NK-92 (cell line): ENCODE measurements around the gene RGS3.

Source experiments
- DNase-seq: peaks from one replicate; lab custom pipeline; 2025; ENCODE audit not compliant: unreplicated experiment; lab: John Stamatoyannopoulos, UW

RGS3 gene

DNA sequence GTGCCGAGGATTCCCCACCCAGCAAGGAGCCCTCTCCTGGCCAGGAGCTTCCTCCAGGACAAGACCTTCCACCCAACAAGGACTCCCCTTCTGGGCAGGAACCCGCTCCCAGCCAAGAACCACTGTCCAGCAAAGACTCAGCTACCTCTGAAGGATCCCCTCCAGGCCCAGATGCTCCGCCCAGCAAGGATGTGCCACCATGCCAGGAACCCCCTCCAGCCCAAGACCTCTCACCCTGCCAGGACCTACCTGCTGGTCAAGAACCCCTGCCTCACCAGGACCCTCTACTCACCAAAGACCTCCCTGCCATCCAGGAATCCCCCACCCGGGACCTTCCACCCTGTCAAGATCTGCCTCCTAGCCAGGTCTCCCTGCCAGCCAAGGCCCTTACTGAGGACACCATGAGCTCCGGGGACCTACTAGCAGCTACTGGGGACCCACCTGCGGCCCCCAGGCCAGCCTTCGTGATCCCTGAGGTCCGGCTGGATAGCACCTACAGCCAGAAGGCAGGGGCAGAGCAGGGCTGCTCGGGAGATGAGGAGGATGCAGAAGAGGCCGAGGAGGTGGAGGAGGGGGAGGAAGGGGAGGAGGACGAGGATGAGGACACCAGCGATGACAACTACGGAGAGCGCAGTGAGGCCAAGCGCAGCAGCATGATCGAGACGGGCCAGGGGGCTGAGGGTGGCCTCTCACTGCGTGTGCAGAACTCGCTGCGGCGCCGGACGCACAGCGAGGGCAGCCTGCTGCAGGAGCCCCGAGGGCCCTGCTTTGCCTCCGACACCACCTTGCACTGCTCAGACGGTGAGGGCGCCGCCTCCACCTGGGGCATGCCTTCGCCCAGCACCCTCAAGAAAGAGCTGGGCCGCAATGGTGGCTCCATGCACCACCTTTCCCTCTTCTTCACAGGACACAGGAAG is 120.2 kb downstream of the RGS3 start:
- DNase-seq, result no peak

DNA sequence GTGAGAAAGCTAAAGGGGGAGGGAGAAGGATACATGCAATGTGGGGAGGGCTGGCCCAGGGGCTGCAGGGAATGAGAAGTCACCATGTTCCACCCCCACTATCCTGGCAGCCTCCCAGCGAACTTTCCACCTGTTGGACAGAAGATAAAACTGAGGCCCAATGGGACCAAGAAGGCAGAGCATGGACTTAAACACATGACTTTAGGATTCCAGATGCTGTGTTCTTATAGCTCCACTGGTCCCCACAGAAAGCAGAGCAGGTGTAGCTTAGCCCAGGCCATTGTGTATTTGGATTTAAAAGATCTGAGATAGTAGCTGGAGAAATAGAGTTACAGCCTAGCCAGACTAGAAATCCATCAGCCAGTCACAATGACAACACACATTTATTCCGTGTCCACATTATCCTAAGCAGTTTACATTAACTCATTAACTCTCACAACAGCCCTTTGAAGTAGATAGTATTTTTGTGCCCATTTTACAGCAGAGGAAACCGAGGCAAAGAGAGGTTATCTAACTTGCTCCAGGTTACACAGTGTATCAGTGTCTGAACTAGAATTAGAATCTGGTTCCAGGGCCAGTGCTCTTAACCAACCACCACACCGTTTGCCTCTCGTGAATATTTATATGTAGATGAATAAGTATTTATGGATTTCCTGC is 121.0 kb downstream of the RGS3 start:
- no peak for DNase-seq

DNA sequence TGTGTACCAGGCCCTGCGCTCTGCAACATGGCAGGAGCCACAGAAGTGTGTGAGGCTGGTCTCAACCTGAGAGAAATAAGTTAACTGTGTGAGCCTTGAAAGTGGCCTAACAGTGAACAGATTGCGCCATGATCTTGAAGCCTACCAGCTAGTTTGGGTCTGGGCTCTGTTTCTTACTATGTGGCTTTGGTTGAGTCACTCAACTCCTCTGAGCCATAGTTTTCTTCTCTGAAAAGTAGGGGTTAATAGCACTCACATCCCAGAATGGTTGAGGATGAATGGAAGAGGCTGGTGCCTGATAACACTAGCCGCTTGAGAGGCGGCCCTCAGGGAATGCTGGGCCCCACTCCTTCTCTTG is 121.5 kb downstream of the RGS3 start:
- no peak for DNase-seq

DNA sequence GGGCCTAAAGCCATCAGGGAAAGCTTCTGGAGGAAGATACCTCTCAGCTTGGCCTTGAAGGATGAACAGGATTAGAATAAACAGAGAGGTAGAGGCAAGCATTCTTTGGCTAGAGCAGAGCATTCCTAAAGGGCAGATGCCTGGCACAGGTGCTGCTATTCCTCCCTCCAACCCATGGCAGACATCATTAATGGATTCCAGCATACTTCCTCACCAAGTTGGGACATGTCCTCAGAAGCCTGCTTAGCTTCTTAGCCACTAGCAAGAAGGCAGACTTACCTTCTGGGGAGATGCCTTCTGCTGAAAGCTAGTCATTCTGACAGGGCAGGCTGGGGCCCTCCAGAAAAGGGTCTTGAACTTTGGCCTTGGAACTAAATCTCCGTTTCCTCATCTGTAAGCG is 122.0 kb downstream of the RGS3 start:
- no peak for DNase-seq

DNA sequence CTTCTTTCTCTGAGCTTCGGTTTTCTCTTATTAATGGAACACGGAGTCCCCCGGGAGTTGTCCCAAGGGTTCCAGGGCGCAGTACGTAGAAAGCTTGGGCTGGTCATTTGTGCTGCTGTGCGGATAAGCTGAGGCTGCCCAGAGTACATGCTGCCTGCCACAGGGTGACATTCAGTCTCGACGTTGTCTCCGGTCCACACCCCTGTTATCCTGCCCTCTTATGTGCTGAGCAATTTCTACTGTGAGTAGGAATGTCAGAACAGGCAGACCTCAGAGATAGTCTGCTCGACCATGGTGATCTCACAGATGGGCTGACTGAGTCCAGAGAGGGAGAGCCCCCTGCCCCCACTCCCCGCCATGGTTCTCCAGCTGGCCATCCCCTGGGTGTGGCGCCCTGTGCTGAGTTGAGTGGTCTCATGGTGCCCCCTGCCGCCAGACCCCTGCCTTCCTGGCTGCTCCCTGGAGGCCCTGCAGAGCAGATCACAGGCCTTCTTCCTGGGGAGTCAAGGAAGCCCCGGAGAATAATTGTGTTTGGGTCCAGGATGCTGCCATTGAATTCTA is 124.0 kb downstream of the RGS3 start:
- DNase-seq, result no peak

DNA sequence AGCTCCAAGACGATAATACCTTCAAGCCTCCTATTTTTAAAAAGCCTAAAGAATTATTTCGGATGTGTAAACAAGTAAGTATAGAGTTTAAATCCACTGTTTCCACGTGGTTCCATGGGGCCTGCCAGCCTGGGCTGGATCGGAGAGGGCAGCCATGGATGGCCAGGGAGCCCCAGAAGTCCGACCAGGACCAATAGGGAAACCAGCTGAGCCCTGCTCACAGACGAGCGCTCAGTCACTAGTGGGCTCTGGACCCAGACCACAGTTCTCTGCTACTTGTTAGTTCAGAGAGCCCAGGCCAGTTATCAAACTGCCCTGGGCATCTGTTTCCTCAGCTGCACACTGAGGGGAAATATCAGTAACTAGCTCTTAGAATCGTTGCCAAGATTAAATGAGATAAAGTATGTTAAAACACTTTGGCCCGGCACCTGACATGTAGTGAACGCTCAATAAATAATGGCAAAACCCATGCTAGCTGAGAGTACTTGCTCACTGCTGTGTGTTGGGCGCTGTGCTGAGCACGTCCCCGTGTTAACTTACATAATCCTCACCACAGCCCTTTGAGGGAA is 124.8 kb downstream of the RGS3 start:
- DNase-seq, result no peak

DNA sequence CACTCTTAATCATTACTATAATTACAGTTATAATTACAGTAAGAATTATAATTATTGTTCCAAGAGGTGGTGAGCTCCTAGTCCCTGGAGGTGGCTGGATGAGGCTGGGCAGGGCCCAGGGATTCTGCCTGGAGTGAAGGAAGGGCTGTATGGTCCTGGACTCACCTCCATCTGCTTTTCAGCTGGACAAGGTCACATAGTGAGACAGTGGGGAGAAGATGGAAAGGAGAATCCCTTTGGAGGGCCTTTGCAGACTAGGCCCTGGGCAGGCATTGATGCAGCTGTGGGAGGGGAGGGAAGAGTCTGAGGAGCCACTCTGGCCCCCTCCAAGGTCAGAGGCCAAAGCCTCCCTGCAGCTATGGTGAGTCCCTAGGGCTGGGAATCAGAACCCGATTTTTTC is 125.4 kb downstream of the RGS3 start:
- no peak for DNase-seq

DNA sequence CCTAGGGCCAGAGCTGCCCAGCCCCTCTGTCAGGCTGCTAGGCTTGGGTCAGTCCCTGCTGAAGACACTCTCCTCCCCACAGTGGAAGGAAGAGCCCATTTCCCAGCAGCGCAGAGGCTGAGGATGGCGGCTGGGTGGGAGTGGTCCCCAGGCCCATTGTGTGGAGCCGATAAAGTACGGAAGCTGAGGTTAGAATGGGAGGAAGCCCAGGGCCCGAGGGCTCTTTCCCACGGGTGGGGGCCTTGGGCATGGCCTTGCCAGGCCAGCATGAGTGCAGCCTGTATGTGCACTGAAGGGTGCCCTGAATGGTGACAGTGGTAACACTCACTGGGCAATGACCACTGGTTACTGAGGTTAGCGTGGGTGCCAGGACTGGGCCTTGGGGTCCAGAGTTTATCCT is 125.9 kb downstream of the RGS3 start:
- no peak for DNase-seq

DNA sequence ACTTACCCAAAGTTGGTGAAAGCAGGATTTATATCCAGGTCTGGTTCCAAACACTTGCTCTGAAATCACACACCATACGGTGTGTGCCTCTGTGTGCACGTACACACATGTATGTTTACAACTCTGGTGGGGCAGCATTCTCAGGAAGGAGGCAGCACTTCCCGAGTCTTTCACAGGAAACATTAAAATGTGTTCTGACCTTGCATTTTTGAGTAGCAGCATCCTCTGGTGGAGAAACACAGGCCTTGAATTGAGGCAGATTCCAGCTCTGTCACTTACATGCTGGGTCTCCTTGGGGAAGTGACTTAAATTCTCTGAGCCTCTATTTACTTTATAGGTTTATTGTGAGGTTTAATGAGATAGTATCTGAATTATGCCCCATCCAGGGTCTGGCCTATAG is 126.4 kb downstream of the RGS3 start:
- DNase-seq, result no peak

DNA sequence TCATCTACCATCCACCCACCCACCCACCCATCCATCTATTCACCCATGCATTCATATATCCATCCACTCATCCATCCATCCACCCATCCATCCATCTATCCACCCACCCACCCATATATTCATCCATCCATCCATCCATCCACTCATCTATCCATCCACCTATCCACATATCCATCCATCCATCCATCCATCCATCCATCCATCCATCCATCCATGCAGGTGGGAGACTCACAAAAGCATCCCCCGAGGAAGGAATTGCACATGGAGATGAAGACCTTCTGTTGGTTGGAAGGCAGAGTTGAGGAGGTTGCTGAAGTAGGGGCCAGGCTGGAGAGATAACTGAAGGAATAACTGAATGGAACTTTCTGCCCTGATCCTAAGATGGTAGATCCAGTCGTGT is 126.9 kb downstream of the RGS3 start:
- DNase-seq, result no peak

DNA sequence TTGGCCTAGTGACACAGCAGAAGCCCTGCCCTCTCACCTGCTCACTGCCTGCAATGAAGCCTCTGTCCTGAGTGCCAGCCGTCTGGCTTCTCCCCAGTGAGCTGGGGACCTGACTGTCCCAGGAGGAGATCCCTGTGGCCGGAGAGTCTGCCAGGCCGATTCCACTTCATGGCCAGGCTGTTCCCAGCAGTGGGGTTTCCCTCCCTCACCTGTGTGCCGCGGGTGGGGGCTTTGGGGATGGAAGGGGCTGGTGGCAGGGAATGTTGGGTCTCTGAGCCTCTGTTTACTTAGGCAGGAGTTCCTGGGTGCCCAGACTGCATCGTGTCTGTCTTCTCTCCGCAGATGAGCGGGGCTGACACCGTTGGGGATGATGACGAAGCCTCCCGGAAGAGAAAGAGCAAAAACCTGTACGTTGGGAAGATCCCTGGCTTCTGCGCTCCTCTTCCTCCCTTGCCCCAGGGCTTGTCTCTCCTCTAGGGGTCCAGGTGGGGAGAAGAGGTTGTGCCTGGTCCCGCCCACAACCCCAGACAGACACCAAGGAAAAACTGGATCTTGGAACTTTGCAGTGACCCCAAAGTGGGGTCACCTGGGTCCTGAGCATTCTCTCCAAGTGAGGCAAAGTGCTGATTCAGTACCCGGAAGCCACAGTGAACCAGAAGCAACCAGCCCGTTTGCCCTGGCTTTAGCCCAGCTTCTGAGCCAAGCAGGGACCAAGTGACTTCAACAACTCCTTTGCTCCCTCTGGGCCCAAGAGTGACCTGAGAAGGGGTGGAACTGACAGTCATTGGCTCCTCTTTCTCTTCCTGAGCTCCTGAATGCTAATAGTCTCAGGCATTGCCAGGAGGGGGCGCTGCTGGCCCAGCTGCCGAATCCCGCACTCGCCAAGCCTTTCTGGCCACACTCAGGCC is 127.7 kb downstream of the RGS3 start:
- no peak for DNase-seq

DNA sequence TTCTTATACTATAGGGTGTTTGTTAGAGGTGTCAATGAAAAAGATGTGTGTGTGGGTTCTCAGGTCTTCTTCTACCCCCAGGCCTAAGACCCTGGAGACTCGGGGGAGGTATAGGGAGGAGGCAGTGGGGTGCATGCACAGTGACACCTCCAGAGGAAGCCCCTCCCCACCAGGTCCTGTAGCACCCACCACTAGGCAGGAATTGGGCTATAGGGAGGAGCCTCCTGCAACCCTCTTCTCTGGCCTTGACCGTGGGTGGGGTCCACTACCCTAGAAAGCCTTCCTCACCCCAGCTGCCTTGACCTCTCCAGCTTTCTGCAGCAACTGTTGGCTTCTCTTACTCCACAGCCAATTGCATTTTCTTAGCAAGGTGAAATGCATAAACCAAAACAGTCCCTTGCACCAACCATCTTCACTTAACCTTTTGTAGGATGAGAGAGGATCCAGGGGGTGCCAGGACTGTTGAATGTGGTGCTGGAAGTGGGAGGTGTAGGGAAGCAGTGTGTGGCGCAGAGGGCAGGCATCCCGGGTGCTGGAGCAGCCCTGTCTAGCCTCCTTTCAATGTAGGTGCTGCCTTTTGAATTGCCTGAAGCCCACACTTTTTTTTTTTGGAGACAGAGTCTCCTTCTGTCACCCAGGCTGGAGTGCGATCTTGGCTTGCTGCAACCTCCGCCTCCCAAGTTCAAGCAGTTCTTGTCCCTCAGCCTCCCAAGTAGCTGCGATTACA is 128.5 kb downstream of the RGS3 start:
- no peak for DNase-seq

DNA sequence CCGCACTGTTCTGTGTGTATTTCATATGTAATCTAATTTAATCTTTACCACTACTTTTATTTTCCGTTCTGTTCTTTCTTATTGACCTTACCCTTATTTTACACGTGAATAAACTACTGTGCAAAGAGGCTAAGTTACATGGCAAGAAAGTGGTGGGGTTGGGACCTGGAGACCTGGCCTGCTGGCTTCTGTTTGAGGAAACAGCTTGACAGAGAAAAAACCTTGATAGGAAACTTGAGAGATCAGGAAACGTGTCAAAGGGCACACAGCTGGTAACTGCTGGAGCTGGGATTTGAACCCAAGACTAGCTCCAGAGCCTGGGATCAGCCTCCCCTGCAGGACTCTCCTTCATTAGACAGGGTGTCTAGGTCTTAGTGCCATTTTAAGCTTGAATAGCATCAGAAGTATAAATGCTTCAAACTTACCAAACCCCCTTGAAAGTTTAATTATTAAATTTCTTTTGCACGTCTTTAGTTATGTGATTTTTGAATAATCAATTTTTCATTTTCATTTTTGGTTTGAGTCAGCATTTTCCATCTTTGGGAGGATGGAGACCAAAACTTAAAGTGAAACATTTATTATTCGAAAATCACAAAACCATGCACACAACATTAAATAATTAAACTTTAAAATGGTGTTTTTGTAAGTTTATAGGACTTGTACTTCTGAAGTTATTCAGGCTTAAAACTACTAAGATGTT is 129.5 kb downstream of the RGS3 start:
- no peak for DNase-seq

DNA sequence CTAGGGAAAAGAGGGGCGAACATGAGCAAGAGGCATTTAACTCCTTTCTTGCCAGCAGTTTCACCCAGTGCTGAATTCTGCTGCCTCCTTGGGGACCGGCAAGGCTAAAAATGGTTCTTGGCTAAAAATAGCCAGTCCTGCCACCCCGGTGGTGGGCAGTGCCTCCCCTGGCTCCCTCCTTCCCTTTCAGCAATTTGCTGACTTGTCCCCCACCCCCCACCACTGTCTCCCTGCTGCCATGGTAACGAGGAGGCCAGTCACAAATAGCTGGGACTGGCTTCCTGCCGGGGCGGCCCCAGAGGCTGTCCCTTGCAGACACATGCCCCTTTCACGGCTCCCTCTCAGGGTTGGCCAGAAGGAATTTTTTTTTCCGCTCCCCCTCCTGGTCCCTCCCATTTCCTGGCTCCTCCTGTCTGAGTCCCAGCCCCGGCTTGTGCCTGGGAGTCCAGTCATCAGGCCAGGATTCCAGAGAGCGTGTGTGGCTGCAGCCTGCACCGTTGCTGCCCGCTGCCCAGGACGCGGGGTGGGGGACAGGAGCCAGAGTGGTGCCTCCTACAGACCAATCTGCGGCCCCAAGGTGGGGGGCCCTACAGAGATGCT is 130.3 kb downstream of the RGS3 start:
- DNase-seq, result no peak

DNA sequence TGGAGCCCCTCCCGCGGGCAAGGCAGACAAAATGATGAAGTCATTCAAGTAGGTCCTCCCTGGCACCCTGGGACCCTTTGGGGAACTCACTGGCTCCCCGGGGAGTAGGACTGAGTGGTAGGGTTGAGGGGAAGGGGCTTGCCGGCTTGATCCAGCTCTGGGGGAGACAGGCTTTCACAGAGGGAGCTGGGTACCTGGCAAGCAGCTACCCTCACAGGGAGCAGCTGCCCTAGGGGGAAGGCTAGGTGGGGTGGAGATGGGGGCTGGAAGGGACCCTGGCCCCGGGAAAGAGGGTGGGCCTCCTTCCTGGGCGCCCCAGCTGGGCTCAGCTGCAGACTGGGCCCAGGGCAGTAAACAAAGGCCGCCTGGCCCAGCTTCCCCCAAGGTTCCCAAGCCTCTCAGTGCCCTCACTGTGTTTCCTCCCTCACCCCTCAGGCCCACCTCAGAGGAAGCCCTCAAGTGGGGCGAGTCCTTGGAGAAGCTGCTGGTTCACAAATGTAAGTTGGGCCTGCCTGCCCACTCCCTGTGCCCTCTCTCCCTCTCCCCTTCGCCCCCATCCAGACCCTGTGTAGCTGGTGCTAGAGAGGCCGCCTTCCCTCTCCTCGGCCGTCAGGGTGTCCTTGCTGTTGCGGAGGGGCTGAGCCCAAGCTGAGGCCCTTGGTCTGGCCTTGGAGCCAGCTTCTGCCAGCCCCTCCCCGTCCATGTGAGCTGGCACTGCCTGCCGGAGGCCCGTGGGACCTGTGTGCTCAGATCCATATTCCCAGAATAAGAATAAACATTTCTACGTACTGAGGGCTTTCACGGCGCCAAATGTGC is 131.2 kb downstream of the RGS3 start:
- DNase-seq, result no peak

DNA sequence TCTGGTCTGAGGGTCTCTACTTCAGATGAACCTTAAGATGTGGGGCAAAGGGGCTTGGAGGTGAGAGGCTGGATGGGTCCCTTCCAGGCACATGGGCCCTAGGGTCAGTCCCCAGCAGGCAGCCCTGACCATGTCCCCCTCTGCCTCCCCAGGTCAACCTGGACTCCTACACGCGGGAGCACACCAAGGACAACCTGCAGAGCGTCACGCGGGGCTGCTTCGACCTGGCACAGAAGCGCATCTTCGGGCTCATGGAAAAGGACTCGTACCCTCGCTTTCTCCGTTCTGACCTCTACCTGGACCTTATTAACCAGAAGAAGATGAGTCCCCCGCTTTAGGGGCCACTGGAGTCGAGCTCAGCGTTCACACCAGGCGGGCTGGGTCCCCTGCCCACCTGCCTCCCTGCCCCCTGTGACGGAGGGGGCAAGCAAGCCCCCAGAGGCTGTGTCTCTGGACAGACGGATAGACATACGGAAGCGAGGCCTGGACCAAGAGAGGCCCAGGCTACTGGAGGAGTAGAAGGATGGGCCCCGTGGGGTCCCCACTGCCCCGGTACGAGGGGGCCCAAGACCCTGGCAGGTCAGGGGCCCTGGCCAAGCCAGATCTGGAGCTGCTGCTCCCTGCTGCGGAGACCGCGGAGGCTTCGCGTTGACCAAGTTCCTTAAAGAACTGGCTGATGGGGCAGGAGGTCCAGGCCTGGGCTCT is 133.2 kb downstream of the RGS3 start:
- no peak for DNase-seq

DNA sequence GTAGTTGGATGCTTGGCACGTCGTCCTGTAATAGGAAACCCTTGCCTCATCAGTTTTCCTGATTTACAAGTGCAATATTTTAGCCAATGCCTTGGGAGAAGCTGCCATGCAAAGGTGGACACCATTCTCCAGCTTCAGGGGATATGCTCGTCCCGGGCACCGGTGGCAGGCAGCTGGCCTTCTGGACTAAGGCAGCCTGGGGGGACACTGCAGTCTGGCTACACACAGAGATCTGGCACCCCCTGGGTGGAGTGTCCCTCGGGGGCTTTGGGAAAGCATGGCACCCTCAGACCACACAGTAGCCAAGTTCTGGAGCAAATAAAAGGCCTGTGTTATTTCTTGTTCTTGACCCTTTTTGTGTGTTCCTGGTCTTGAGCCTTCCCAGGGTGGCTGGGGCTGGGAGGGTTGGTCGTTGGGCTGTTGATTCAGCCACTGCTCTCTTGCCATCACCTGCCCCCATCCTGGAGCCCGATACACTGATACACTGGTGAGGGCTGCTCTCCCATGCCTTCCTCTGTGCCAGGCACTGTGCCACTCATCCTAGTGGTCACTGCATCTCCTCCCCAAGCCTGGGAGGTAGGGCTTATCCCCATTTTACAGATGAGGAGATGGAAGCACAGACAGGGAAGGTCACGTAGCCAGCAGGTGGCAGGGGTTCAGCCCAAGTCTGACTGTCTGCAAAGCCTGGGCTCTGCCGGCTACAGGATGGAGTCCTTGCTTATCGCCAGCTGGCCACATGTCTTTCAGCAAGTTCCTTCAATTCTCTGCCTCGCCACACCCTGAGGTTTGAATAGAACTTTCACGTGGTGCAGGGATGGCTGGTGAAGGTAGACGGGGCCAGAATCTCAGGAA is 134.1 kb downstream of the RGS3 start:
- DNase-seq, result no peak
